Adipocyte (in vitro differentiated cells): ENCODE measurements around the gene PLXDC1.

Experiments used
- DNase-seq: peaks from one replicate; pipeline ENCODE4 v3.0.0-alpha.2; 2015; ENCODE audit warnings: low read depth
- H3K27me3 ChIP-seq: replicated peaks from 2 replicates; pipeline ENCODE4 v1.7.0; 2013; ENCODE audit warnings: mild to moderate bottlenecking, low read length, moderate library complexity; ENCODE audit not compliant: control insufficient read depth, insufficient read depth
- H3K36me3 ChIP-seq: 2 replicates; pipeline ENCODE4 v1.7.0; 2013; ENCODE audit warnings: low read length, mild to moderate bottlenecking, moderate library complexity; ENCODE audit not compliant: control insufficient read depth, insufficient read depth, severe bottlenecking
- H3K4me1 ChIP-seq: 2 replicates; pipeline ENCODE4 v1.7.0; 2013; ENCODE audit warnings: mild to moderate bottlenecking, low read length, moderate library complexity; ENCODE audit not compliant: control insufficient read depth, insufficient read depth
- H3K4me3 ChIP-seq: 2 replicates; pipeline ENCODE4 v1.7.0; 2013; ENCODE audit warnings: mild to moderate bottlenecking, low read length, moderate library complexity
- H3K9ac ChIP-seq: 2 replicates; pipeline ENCODE4 v1.7.0; 2013; ENCODE audit warnings: mild to moderate bottlenecking, low read length, moderate library complexity
- H3K9me3 ChIP-seq: 2 replicates; pipeline ENCODE4 v1.7.0; 2013; ENCODE audit warnings: mild to moderate bottlenecking, low read length, moderate library complexity; ENCODE audit not compliant: control insufficient read depth

PLXDC1 gene

GRCh38 chr17:39104046-39104445 is 47.4 kb downstream of the PLXDC1 start:
- H3K4me1 ChIP-seq = peaks cover 6% of the 10 kb centered on the region
- no peaks in the 10 kb centered on the region for H3K27me3 ChIP-seq
- no peak overlapping the region for H3K9ac ChIP-seq
- no peaks in the 10 kb centered on the region for H3K36me3 ChIP-seq
- no peak for DNase-seq
- H3K9me3 ChIP-seq = no peaks in the 10 kb centered on the region
- no peak overlapping the region for H3K4me3 ChIP-seq

GRCh38 chr17:39101091-39101490 is 50.3 kb downstream of the PLXDC1 start:
- Histone ChIP-seq H3K9ac (no peak overlapping the region), H3K4me3 (no peak overlapping the region), H3K27me3 (no peaks in the 10 kb centered on the region), H3K9me3 (no peaks in the 10 kb centered on the region), H3K36me3 (no peaks in the 10 kb centered on the region), H3K4me1 (peaks cover 6% of the 10 kb centered on the region)
- no peak for DNase-seq

- Histone ChIP-seq H3K27me3 (no peaks in the 10 kb centered on the region), H3K36me3 (no peaks in the 10 kb centered on the region), H3K9ac (no peak overlapping the region), H3K4me3 (no peak overlapping the region), H3K9me3 (no peaks in the 10 kb centered on the region), H3K4me1 (peaks cover 6% of the 10 kb centered on the region)
- no peak for DNase-seq
Observed at GRCh38 chr17:39100530-39100929, 50.9 kb downstream of the PLXDC1 start.

GRCh38 chr17:39099663-39100286 is 51.7 kb downstream of the PLXDC1 start:
- no peak overlapping the region for H3K4me3 ChIP-seq
- peak; percentile 65 for DNase-seq
- H3K9ac ChIP-seq = no peak overlapping the region
- H3K9me3 ChIP-seq = no peaks in the 10 kb centered on the region
- H3K27me3 ChIP-seq = no peaks in the 10 kb centered on the region
- H3K36me3 ChIP-seq = no peaks in the 10 kb centered on the region
- H3K4me1 ChIP-seq = peaks cover 6% of the 10 kb centered on the region

GRCh38 chr17:39098588-39098987 is 52.8 kb downstream of the PLXDC1 start:
- no peak overlapping the region for H3K9ac ChIP-seq
- H3K36me3 ChIP-seq = no peaks in the 10 kb centered on the region
- no peak overlapping the region for H3K4me3 ChIP-seq
- peaks cover 6% of the 10 kb centered on the region for H3K4me1 ChIP-seq
- DNase-seq = no peak
- no peaks in the 10 kb centered on the region for H3K9me3 ChIP-seq
- no peaks in the 10 kb centered on the region for H3K27me3 ChIP-seq

- H3K9me3 ChIP-seq = no peaks in the 10 kb centered on the region
- H3K36me3 ChIP-seq = no peaks in the 10 kb centered on the region
- no peak for DNase-seq
- no peaks in the 10 kb centered on the region for H3K27me3 ChIP-seq
- H3K4me1 ChIP-seq = peaks cover 6% of the 10 kb centered on the region
- no peak overlapping the region for H3K4me3 ChIP-seq
- H3K9ac ChIP-seq = no peak overlapping the region
Observed at GRCh38 chr17:39097537-39097936, 53.9 kb downstream of the PLXDC1 start.

- Histone ChIP-seq H3K27me3 (no peaks in the 10 kb centered on the region), H3K36me3 (no peaks in the 10 kb centered on the region), H3K4me1 (peaks cover 6% of the 10 kb centered on the region), H3K9me3 (no peaks in the 10 kb centered on the region), H3K4me3 (no peak overlapping the region), H3K9ac (no peak overlapping the region)
- DNase-seq = no peak
Observed at GRCh38 chr17:39097150-39097519, 54.3 kb downstream of the PLXDC1 start.

- no peak for DNase-seq
Observed at GRCh38 chr17:39096508-39097149, 54.8 kb downstream of the PLXDC1 start.

GRCh38 chr17:39095309-39095686 is 56.1 kb downstream of the PLXDC1 start:
- DNase-seq = peak; percentile 41
- no peak overlapping the region for H3K9ac ChIP-seq
- H3K27me3 ChIP-seq = no peaks in the 10 kb centered on the region
- no peaks in the 10 kb centered on the region for H3K9me3 ChIP-seq
- H3K36me3 ChIP-seq = no peaks in the 10 kb centered on the region
- no peak overlapping the region for H3K4me3 ChIP-seq
- H3K4me1 ChIP-seq = peaks cover 6% of the 10 kb centered on the region

More at GRCh38 chr17:39096508-39097149, 54.8 kb downstream of the PLXDC1 start:
- Histone ChIP-seq H3K4me3 (no peak overlapping the region), H3K27me3 (no peaks in the 10 kb centered on the region), H3K4me1 (peaks cover 6% of the 10 kb centered on the region), H3K36me3 (no peaks in the 10 kb centered on the region), H3K9ac (no peak overlapping the region), H3K9me3 (no peaks in the 10 kb centered on the region)

- Histone ChIP-seq H3K4me3 (no peak overlapping the region), H3K9ac (no peak overlapping the region), H3K4me1 (peaks cover 1% of the 10 kb centered on the region), H3K27me3 (no peaks in the 10 kb centered on the region), H3K36me3 (no peaks in the 10 kb centered on the region), H3K9me3 (no peaks in the 10 kb centered on the region)
- DNase-seq = no peak
Observed at GRCh38 chr17:39094607-39095308, 56.7 kb downstream of the PLXDC1 start.

GRCh38 chr17:39092692-39093230 is 58.7 kb downstream of the PLXDC1 start:
- Histone ChIP-seq H3K4me3 (no peak overlapping the region), H3K9ac (no peak overlapping the region), H3K36me3 (no peaks in the 10 kb centered on the region), H3K9me3 (no peaks in the 10 kb centered on the region), H3K4me1 (no peaks in the 10 kb centered on the region), H3K27me3 (no peaks in the 10 kb centered on the region)
- DNase-seq = no peak
